ENCODE results near the gene P4HB. TPM values are rescaled to one million over a fixed set of nuclear protein-coding genes. Genes with fewer than 3 reads are reported as not detected.

P4HB gene
- total RNA-seq, 1 donor = 1,240 TPM

GRCh38 chr17:81833921-81834830 is 26.2 kb downstream of the P4HB start:
- H3K79me2 ChIP-seq (ENCODE audit: insufficient read depth, low read length) = peaks cover 39% of the 10 kb centered on the region

GRCh38 chr17:81833160-81833920 is 27.0 kb downstream of the P4HB start, which contains the start of gene MCRIP1:
Gene MCRIP1, minus strand, starts transcription at chr17:81833291. Its CDS starts 8,785 bp downstream, at chr17:81824506.
- H3K4me1 ChIP-seq (ENCODE audit: insufficient read depth, low read length) = peaks cover 21% of the 10 kb centered on the region
- peaks cover 23% of the 10 kb centered on the region for H4K20me1 ChIP-seq (ENCODE audit: insufficient read depth, low read length)
- peaks cover 48% of the 10 kb centered on the region for H3K79me2 ChIP-seq (ENCODE audit: insufficient read depth, low read length)
- peak within 1 kb of the TSS; percentile 84 for H3K4me3 ChIP-seq (ENCODE audit: insufficient read depth, low read length)
- no peaks in the 10 kb centered on the region for H3K27me3 ChIP-seq (ENCODE audit: insufficient read depth, low read length)
- peak within 1 kb of the TSS; percentile 93 for H3K4me2 ChIP-seq (ENCODE audit: insufficient read depth, low read length)
- H2AFZ ChIP-seq (ENCODE audit: low read length) = peak within 1 kb of the TSS; percentile 65
- H3K9me3 ChIP-seq (ENCODE audit: low read depth, low read length) = no peaks in the 10 kb centered on the region
- no peak for TF ChIP-seq CTCF (IDR thresholded peaks at IDR 0.05; ENCODE audit: extremely low read depth, low read depth, low read length)
- DNase-seq (ENCODE audit: insufficient read length, low spot score, missing footprints) = peak; percentile 100
- H3K36me3 ChIP-seq (ENCODE audit: insufficient read depth, low read length) = no peaks in the 10 kb centered on the region
- H3K27ac ChIP-seq (ENCODE audit: low read depth, low read length) = peak within 1 kb of the TSS; percentile 82

More at GRCh38 chr17:81833921-81834830, 26.2 kb downstream of the P4HB start:
- Histone ChIP-seq H3K4me3 (ENCODE audit: insufficient read depth, low read length) (peak overlapping the region; percentile 84), H4K20me1 (ENCODE audit: insufficient read depth, low read length) (peaks cover 16% of the 10 kb centered on the region), H3K27me3 (ENCODE audit: insufficient read depth, low read length) (no peaks in the 10 kb centered on the region), H3K27ac (ENCODE audit: low read depth, low read length) (peak overlapping the region; percentile 78), H3K36me3 (ENCODE audit: insufficient read depth, low read length) (no peaks in the 10 kb centered on the region), H3K9me3 (ENCODE audit: low read depth, low read length) (no peaks in the 10 kb centered on the region), H3K4me1 (ENCODE audit: insufficient read depth, low read length) (peaks cover 21% of the 10 kb centered on the region), H2AFZ (ENCODE audit: low read length) (peak overlapping the region; percentile 65), H3K4me2 (ENCODE audit: insufficient read depth, low read length) (peak overlapping the region; percentile 83)
- DNase-seq (ENCODE audit: insufficient read length, low spot score, missing footprints) = no peak
- TF ChIP-seq CTCF (IDR thresholded peaks at IDR 0.05; ENCODE audit: extremely low read depth, low read depth, low read length) = no peak

- H3K4me3 ChIP-seq (ENCODE audit: insufficient read depth, low read length) = peak overlapping the region; percentile 84
- TF ChIP-seq CTCF (IDR thresholded peaks at IDR 0.05; ENCODE audit: extremely low read depth, low read depth, low read length) = no peak
- DNase-seq (ENCODE audit: insufficient read length, low spot score, missing footprints) = peak; percentile 96
- peak overlapping the region; percentile 82 for H3K27ac ChIP-seq (ENCODE audit: low read depth, low read length)
- H3K9me3 ChIP-seq (ENCODE audit: low read depth, low read length) = no peaks in the 10 kb centered on the region
- peaks cover 54% of the 10 kb centered on the region for H3K79me2 ChIP-seq (ENCODE audit: insufficient read depth, low read length)
- no peaks in the 10 kb centered on the region for H3K27me3 ChIP-seq (ENCODE audit: insufficient read depth, low read length)
- peak overlapping the region; percentile 57 for H2AFZ ChIP-seq (ENCODE audit: low read length)
- no peaks in the 10 kb centered on the region for H3K36me3 ChIP-seq (ENCODE audit: insufficient read depth, low read length)
- H3K4me2 ChIP-seq (ENCODE audit: insufficient read depth, low read length) = peak overlapping the region; percentile 93
- H4K20me1 ChIP-seq (ENCODE audit: insufficient read depth, low read length) = peaks cover 28% of the 10 kb centered on the region
- peaks cover 21% of the 10 kb centered on the region for H3K4me1 ChIP-seq (ENCODE audit: insufficient read depth, low read length)
These were observed 27.7 kb downstream of the P4HB start for GRCh38 chr17:81832608-81833159.
